Glutamatergic neuron (in vitro differentiated cells): Measurements from ENCODE around the gene EIF4E. TPM values are rescaled to one million over a fixed set of nuclear protein-coding genes. Genes with fewer than 3 reads are reported as not detected.
"Not testable (repeated sequence)": the region's sequence is repeated elsewhere in the genome, so short reads cannot be mapped to it uniquely, and the experiment has no call there.

ENCODE experiments used
- DNase-seq: peaks from one replicate; pipeline ENCODE4 v3.0.0; 2022
- H3K27ac Mint-ChIP-seq: one replicate; pipeline ENCODE4 v1.8.0; 2020; ENCODE audit warnings: mild to moderate bottlenecking, mixed read lengths, inconsistent platforms; ENCODE audit not compliant: unreplicated experiment
- H3K27me3 Mint-ChIP-seq: one replicate; pipeline ENCODE4 v1.8.0; 2020; ENCODE audit warnings: mild to moderate bottlenecking, moderate library complexity, mixed read lengths, inconsistent platforms; ENCODE audit not compliant: unreplicated experiment
- H3K36me3 Mint-ChIP-seq: one replicate; pipeline ENCODE4 v1.8.0; 2020; ENCODE audit warnings: mild to moderate bottlenecking, mixed read lengths, inconsistent platforms; ENCODE audit not compliant: unreplicated experiment
- H3K4me1 Mint-ChIP-seq: one replicate; pipeline ENCODE4 v1.8.0; 2020; ENCODE audit warnings: mild to moderate bottlenecking, low read depth, mixed read lengths, inconsistent platforms; ENCODE audit not compliant: unreplicated experiment
- H3K4me3 Mint-ChIP-seq: one replicate; pipeline ENCODE4 v1.8.0; 2020; ENCODE audit warnings: mild to moderate bottlenecking, mixed read lengths, inconsistent platforms; ENCODE audit not compliant: unreplicated experiment
- H3K9me3 Mint-ChIP-seq: one replicate; pipeline ENCODE4 v1.8.0; 2020; ENCODE audit warnings: mild to moderate bottlenecking, moderate library complexity, mixed read lengths, inconsistent platforms; ENCODE audit not compliant: unreplicated experiment
- total RNA-seq: library from RNA; stranded (reverse); fragmentation: NEBNext Ultra II Directional; extraction: Animal tissue kit (Norgen Biotek cat#: 25700); gene quantifications from one replicate; pipeline ENCODE4 v1.2.1, GENCODE V29; 2021; ENCODE audit not compliant: unreplicated experiment
- TF ChIP-seq, protein P1 (sequence below): fragments of 200-600 bp; sonication (generic); IDR thresholded peaks from one replicate; pipeline ENCODE4 v1.5.0; 2021; ENCODE audit not compliant: partially characterized antibody, unreplicated experiment

The EIF4E gene
- total RNA-seq, 1 donor from 2014 or later = 92.8 TPM

DNA sequence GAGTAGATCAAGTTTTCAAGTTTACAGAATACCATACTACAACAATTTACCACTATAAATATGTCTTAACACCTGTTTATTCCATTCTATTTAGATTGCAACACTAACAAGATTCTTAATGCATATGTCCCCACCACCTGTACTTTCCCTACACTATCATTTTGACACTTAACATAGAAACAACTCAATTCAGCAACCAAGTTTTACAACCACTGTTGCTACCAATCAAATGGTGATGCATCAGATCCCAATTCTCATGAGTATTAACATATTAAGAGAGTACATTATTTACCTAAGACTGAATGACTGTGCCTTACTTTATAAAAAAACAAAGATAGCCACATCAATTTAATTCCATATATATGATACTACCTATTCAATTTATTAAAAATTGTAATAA is 49.4 kb downstream of the EIF4E start:
- TF ChIP-seq, protein P1, sequence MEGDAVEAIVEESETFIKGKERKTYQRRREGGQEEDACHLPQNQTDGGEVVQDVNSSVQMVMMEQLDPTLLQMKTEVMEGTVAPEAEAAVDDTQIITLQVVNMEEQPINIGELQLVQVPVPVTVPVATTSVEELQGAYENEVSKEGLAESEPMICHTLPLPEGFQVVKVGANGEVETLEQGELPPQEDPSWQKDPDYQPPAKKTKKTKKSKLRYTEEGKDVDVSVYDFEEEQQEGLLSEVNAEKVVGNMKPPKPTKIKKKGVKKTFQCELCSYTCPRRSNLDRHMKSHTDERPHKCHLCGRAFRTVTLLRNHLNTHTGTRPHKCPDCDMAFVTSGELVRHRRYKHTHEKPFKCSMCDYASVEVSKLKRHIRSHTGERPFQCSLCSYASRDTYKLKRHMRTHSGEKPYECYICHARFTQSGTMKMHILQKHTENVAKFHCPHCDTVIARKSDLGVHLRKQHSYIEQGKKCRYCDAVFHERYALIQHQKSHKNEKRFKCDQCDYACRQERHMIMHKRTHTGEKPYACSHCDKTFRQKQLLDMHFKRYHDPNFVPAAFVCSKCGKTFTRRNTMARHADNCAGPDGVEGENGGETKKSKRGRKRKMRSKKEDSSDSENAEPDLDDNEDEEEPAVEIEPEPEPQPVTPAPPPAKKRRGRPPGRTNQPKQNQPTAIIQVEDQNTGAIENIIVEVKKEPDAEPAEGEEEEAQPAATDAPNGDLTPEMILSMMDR = no peak

DNA sequence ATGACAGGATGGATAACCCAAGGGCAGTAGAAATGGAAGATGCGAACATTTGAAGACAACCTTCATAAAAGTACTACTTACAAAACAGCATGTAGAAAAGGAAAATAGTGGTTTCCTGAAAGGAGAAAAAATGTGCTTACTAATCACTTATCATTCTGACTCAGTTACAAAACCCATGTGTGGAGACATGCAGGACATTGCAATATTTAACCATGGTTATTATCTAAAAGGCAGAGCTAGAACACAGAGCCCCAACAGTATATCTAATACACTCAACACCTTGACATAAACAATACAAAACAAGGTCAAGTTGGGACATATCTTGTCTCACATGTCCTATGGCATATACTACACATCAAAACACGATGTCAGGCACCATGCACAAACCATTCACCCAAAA is 55.9 kb downstream of the EIF4E start:
- H3K27ac Mint-ChIP-seq = no peak overlapping the region
- no peaks in the 10 kb centered on the region for H3K4me1 Mint-ChIP-seq
- H3K9me3 Mint-ChIP-seq = peaks cover 1% of the 10 kb centered on the region
- H3K36me3 Mint-ChIP-seq = no peaks in the 10 kb centered on the region
- H3K27me3 Mint-ChIP-seq = no peaks in the 10 kb centered on the region
- H3K4me3 Mint-ChIP-seq = no peak overlapping the region
- TF ChIP-seq, protein P1 = no peak
- DNase-seq = no peak

More for the DNA sequence above, 49.4 kb downstream of the EIF4E start:
- Mint-ChIP-seq H3K27ac (no peak overlapping the region), H3K36me3 (no peaks in the 10 kb centered on the region), H3K9me3 (no peaks in the 10 kb centered on the region), H3K4me1 (no peaks in the 10 kb centered on the region), H3K4me3 (no peak overlapping the region), H3K27me3 (no peaks in the 10 kb centered on the region)
- DNase-seq = no peak

DNA sequence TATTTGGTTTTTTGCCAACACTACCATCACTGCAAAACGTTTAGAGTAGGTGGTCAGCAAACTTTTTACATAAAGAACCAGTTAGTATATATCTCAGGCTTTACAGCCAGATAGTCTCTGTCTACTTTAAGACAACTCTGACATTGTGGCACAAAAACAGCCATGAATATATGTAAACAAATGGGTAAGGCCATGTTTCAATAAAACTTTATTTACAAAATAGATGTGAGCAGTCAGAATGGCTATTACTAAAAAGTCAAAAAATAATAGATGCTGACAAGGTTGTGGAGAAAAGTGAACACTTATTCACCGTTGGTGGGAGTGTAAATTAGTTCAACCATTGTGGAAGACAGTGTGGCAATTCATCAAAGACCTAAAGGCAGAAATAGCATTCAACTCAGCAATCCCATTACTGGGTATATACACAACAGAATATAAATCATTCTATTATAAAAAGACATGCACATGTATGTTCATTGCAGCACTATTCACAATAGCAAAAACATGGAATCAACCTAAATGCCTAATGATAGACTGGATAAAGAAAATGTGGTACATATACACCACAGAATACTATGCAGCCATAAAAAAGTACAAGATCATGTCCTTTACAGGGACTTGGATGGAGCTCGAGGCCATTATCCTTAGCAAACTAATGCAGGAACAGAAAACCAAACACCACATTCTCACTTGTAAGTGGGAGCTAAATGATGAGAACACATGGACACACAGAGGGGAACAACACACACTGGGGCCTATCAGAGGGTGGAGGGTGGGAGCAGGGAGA is 56.6 kb downstream of the EIF4E start:
- not testable (repeated sequence) for H3K9me3 Mint-ChIP-seq, H3K27me3 Mint-ChIP-seq, DNase-seq, H3K36me3 Mint-ChIP-seq, H3K4me3 Mint-ChIP-seq, H3K4me1 Mint-ChIP-seq, H3K27ac Mint-ChIP-seq

DNA sequence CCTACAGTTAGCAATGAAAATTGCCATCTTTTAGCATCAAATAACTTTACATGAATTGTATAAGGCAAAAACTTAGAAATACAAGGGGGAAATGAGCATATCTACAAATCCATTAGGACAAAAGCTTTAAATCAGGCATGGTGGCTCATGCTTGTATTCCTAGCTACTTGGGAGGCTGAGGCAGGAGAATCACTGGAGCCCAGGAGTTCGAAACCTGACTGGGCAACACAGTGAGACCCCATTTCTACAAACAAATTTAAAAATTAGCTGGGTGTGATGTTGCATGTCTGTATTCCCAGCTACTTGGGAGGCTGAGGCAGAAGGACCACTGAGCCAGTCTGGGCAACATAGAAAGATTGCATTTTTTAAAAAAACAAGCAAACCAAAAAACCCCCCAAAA is 61.3 kb downstream of the EIF4E start:
- H3K27me3 Mint-ChIP-seq = peaks cover 2% of the 10 kb centered on the region
- H3K36me3 Mint-ChIP-seq = no peaks in the 10 kb centered on the region
- no peak overlapping the region for H3K27ac Mint-ChIP-seq
- TF ChIP-seq, protein P1 = no peak
- peaks cover 3% of the 10 kb centered on the region for H3K9me3 Mint-ChIP-seq
- H3K4me3 Mint-ChIP-seq = no peak overlapping the region
- DNase-seq = no peak
- no peaks in the 10 kb centered on the region for H3K4me1 Mint-ChIP-seq

DNA sequence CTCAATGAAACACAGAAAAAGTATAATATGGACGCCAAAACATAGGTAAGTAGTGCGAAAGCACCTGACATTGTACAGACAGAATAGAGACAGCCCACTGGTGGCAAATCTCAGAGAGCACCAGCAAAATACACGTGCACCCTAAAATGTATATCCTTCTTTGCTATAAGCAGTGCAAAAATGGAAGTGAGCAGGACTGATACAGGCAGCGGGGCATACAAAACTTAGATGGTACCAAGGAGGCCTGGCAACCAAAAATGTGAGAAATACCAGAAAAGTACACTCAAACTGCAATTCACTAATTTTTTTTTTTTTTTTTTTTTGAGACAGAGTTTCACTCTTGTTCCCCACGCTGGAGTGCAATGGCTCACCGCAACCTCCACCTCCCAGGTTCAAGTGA is 63.9 kb downstream of the EIF4E start:
- Mint-ChIP-seq H3K27ac (no peak overlapping the region), H3K27me3 (peaks cover 2% of the 10 kb centered on the region), H3K36me3 (no peaks in the 10 kb centered on the region), H3K9me3 (peaks cover 2% of the 10 kb centered on the region), H3K4me1 (no peaks in the 10 kb centered on the region), H3K4me3 (no peak overlapping the region)
- no peak for DNase-seq
- TF ChIP-seq, protein P1 = no peak
